SKM-1 (cell line): Measurements from ENCODE around the gene PDILT.
"Not testable (repeated sequence)": the region's sequence is repeated elsewhere in the genome, so short reads cannot be mapped to it uniquely, and the experiment has no call there.

Source experiments
- DNase-seq: peaks from one replicate; lab custom pipeline; 2025; ENCODE audit not compliant: unreplicated experiment; lab: John Stamatoyannopoulos, UW

PDILT gene

GRCh38 chr16:20326321-20326720 lies 78.2 kb downstream of the PDILT start:
- no peak for DNase-seq

DNA sequence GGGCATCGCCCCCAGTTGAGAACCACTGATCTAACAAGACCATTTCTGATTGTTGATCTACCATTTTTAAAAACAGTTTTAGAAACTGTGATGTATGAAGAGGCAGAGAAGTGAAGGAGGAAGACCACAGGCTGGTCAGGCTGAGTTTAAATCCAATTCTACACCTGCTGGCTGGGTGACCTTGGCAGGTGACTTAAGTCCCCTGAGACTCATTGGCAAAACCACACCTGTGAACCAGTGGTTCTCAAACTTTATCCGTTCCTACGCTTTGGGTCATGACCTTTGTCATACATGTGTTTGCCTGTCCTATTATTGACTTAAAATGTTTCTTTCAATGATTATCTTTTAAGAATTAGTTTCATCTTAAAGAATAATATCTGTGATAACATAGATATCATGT lies 79.5 kb downstream of the PDILT start:
- DNase-seq = no peak

DNA sequence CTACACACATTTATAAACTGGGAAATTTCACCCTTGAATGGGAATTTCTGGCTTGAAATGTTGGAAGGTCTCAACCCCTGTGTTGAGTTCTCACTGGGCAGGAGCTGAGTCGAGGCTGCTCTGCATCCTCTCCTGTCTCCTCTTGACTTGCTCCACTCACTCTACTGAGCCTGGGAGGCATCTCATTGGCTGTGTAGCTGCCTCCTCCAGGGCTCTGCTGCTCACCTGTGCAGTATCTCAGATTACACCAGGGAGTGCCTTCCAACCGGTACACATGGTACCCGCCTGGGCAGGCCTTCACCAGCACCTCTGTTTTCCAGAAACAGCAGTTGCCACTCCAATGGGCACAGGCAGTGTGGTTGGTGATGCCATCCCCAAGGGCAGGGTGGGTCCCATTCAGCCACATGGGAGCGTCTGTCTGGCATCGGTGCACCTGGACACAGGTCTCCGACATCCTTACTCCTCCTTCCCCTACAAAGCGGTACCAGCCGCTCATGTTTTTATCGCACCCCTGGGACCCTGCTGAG lies 80.9 kb downstream of the PDILT start:
- no peak for DNase-seq

GRCh38 chr16:20322696-20323095 lies 81.8 kb downstream of the PDILT start:
- no peak for DNase-seq

DNA sequence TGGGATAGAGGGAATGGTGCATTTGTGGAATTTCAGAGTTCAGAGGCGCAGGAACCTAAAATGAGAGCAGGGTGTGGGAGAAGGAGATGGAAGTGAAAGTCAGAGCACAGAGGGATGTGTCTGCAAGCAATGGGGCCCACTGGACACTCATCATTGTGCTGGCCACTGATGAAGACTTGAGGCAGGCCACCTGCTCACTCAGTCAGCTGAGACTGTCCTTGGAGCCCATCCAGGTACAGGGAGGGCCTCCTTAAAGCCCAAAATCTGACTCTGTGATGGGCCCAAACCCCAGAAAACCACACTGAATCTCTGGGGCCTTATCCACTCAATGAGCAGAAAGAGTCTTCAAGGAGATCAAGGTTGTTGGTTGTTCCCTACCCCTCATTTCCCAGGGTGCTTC lies 82.9 kb downstream of the PDILT start:
- no peak for DNase-seq

DNA sequence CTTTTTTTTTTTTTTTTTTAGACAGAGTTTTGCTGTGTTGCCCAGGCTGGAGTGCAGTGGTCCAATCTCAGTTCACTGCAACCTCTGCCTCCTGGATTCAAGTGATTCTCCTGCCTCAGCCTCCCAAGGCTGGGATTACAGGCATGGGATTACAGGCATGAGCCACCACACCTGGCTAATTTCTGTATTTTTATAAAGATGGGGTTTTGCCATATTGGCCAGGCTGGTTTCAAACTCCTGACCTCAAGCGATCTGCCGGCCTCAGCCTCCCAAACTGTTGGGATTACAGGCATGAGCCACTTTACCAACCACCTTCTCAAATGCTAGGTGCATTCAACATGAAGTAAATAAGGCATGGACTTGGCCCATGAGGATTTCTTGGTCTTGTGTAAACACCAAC lies 83.5 kb downstream of the PDILT start:
- DNase-seq = not testable (repeated sequence)

DNA sequence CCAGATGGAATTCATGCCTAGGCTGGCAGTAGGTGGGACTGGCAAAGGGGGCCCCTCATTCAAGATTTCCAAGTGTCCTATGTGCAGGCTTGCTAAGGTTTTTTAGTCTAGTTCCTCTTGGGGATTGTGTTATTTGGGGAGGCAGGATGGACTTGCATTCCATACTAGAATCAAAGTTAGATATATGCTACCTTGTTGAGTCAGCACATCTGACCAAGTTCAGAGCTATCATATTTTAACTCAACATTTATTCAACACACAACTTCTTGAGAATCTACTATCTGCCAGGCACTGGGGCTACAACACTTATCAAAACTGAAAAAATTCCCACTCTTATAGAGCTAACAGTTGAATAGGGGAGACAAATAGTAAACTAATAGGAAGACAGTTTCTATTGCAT lies 83.9 kb downstream of the PDILT start:
- DNase-seq = no peak

DNA sequence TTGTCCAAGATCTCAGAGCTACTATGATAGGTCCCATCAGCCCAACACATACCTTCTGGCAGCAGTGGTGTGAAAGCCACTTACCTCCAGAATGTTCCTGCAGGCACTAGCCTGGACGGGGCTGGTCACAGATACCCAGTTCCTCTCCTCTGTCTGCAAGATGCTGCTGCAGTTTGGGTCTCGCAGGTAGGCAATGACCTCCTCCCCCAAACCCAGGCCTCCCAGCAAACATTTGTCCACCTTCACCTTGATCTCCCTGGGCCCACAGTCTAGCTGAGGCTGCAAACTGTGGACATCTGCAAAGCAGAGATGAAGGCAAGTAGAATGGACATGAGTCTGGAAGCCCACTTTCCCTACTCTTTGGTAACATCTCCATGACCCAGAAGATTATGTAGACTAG lies 84.4 kb downstream of the PDILT start:
- no peak for DNase-seq

- no peak for DNase-seq
Measured at GRCh38 chr16:20319406-20319805, 85.1 kb downstream of the PDILT start.

GRCh38 chr16:20318437-20318836 lies 86.1 kb downstream of the PDILT start:
- no peak for DNase-seq

- no peak for DNase-seq
Measured at GRCh38 chr16:20318006-20318405, 86.5 kb downstream of the PDILT start.

- DNase-seq = no peak
Measured at GRCh38 chr16:20317117-20317516, 87.4 kb downstream of the PDILT start.

DNA sequence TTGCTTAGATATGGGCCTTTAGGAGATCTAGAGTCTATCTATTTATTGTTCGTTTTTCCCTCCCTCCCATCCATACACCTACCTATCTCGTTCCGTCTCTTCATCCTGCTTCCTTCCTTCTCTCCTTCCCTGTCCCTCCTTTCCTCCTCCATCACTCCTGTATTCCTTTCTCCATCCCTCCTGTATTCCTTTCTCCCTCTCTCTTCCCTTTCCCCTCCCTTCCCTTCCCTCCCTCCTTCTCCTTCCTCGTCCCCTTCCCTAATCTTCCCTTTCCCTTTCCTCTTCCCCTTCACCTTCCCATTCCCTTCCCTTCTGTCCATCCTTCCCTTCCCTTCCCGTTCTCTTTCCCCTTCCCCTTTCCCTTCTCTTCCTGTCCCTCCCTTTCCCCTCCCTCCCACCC lies 87.8 kb downstream of the PDILT start:
- DNase-seq = no peak

DNA sequence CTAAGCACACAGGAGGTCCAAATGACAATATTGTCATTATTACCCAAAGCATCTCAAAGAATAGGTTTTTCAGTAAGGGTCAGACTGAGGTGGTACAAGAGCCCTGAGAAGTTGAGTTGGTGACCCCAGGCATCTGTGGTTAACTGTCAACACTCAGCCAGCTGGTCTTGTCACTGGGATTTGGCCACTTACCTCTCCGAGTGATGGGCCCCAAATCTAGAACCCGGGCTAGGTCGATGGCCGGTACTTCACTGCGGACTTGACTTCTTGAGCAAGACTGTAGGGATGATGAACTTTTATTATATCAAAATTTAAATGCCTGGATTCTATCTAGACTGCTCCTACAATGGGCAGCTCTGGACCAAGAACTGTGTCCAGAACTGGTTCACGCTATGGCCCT lies 88.8 kb downstream of the PDILT start:
- DNase-seq = no peak

- no peak for DNase-seq
Measured at GRCh38 chr16:20314575-20314974, 90.0 kb downstream of the PDILT start.

DNA sequence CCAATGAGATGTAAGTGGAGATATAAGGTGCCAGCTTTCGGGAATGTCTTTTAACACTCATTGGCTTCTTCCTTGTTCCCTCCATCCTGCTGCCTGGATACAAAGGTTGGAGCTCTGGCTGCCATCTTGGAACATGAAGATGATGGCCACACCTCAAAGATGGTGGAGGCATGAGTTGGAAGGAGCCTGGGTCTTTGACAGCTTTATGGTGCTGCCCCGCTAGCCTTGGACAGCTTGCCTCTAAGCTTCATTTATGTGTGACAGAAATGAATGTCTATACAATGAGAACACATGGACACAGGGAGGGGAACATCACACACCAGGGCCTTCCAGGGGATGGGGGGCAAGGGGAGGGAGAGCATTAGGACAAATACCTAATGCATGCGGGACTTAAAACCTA lies 90.8 kb downstream of the PDILT start:
- no peak for DNase-seq

GRCh38 chr16:20312536-20313095 lies 91.9 kb downstream of the PDILT start:
- DNase-seq = not testable (repeated sequence)

DNA sequence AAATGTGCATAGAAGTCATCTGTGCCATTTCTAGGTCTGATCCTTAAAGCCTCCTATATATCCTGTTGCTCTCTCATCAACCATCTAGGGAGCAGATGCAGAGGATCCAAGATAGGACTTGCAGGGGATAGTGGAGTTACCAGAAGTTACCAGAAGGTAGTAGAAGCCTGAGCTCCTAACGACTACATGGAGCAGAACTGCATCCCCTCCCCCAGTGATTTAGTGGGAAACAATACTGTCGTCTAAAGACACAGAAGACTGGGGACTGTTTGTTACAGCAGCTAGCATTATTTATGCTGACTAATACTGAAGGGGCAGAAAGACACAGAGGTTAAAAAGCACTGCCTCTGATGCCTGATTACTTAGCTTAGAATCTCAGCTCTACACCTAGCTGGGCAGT lies 93.0 kb downstream of the PDILT start:
- DNase-seq = no peak

DNA sequence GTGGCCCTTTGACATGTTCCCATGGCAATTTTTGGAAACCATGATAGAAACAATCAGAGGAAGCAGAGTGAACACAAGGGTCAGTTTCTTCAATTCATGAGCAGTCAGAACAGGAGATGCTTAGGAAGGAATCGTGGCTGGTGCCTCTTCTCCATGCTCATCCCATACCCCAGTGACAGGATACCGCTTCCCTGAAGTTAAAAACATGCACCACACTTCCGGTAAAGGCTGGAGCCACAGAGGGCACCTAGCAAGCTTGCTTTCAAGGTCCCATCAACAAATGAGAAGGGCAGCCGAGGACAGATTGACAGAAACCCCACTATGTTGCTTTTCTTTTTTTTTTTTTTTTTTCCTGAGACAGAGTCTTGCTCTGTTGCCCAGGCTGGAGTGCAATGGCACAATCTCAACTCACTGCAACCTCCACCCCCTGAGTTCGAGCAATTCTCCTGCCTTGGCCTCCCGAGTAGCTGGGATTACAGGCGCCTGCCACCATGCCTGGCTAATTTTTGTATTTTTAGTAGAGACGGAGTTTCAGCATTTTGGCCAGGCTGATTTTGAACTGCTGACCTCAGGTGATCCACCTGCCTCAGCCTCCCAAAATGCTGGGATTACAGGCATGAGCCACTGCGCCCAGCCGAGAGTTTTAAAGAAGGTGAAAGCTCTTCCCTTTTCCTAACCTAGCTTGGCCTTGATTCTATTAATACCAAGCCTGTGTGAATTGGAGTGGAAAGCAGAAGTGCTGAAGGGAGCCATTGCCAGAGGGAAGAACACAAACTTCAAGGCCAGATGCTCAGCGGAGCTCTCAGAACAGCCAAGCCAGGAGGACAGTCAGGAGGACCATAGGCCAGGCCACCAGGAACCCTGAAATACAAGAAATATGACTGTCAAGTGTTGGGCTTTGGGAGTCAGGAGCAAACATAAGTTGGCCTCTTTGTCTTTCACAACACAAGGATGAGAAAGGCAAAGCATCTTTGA lies 93.8 kb downstream of the PDILT start:
- no peak for DNase-seq

- no peak for DNase-seq
Measured at GRCh38 chr16:20309786-20310185, 94.8 kb downstream of the PDILT start.
